SK-N-SH (cell line): ENCODE measurements around the gene RARA. TPM values are rescaled to one million over a fixed set of nuclear protein-coding genes. Genes with fewer than 3 reads are reported as not detected.

Experiments used
- CTCF ChIA-PET: fragments of 300-600, 350-600 bp; formaldehyde crosslinking; extraction: SDS; loops from one replicate; lab custom pipeline; 2021; lab: Yijun Ruan, JAX
- POLR2A ChIA-PET: fragments of 350-600 bp; sonication (Branson Sonifier 250); formaldehyde crosslinking; extraction: SDS; loops from one replicate; lab custom pipeline; 2020; ENCODE audit warnings: antibody characterized with exemption, inconsistent platforms; lab: Yijun Ruan, JAX
- DNase-seq: peaks from one replicate; pipeline ENCODE4 v3.0.0; 2012
- H2AFZ ChIP-seq: fragments of 200-600 bp; sonication (generic); 2 replicates; pipeline ENCODE4 v1.8.1; 2016; ENCODE audit warnings: antibody characterized with exemption, mild to moderate bottlenecking, low read depth
- H3F3A ChIP-seq: fragments of 200-600 bp; sonication (generic); replicated peaks from 2 replicates; pipeline ENCODE3; 2016; ENCODE audit warnings: antibody characterized with exemption, mild to moderate bottlenecking; ENCODE audit not compliant: insufficient read depth
- H3K27ac ChIP-seq, 2 experiments: fragments of 200-500 bp in 1 of 2; fragments of 200-600 bp in 1 of 2; sonication (Bioruptor generic) in 1 of 2; sonication (generic), shearing (Covaris generic) in 1 of 2; 2 replicates each; pipeline versions ENCODE4 v1.5.1 to v1.6.1; 2014 to 2016; ENCODE audit warnings: low read depth in 2 of 2, inconsistent platforms in 1 of 2, low read length in 1 of 2, mild to moderate bottlenecking in 1 of 2, mixed read lengths in 1 of 2
- H3K27me3 ChIP-seq: fragments of 200-600 bp; sonication (generic), shearing (Covaris generic); 2 replicates; pipeline ENCODE4 v1.6.1; 2016; ENCODE audit warnings: mixed run types; ENCODE audit not compliant: insufficient read depth
- H3K36me3 ChIP-seq, 2 experiments: fragments of 200-500 bp in 1 of 2; fragments of 200-600 bp in 1 of 2; sonication (Bioruptor generic) in 1 of 2; sonication (generic) in 1 of 2; replicated peaks in 1 of 2; 2 replicates each; pipeline versions ENCODE3 to v1.5.1; 2014 to 2016; ENCODE audit warnings: low read length in 1 of 2, mild to moderate bottlenecking in 1 of 2; ENCODE audit not compliant: insufficient read depth in 2 of 2, control insufficient read depth in 1 of 2
- H3K4me1 ChIP-seq, 2 experiments: fragments of 200-500 bp in 1 of 2; fragments of 200-600 bp in 1 of 2; sonication (Bioruptor generic) in 1 of 2; sonication (generic), shearing (Covaris generic) in 1 of 2; 2 replicates each; pipeline versions ENCODE4 v1.5.1 to v1.6.1; 2014 to 2016; ENCODE audit warnings: low read depth in 1 of 2, low read length in 1 of 2, mixed run types in 1 of 2; ENCODE audit not compliant: insufficient read depth in 2 of 2, control insufficient read depth in 1 of 2
- H3K4me2 ChIP-seq: fragments of 200-600 bp; sonication (generic), shearing (Covaris generic); 2 replicates; pipeline ENCODE4 v1.6.1; 2017; ENCODE audit warnings: mixed run types
- H3K4me3 ChIP-seq, 2 experiments: fragments of 200-500 bp in 1 of 2; fragments of 200-600 bp in 1 of 2; sonication (Bioruptor generic) in 1 of 2; sonication (generic), shearing (Covaris generic) in 1 of 2; 2 replicates each; pipeline versions ENCODE4 v1.5.1 to v1.8.1; 2014 to 2016; ENCODE audit warnings: low read depth in 2 of 2, inconsistent platforms in 1 of 2, low read length in 1 of 2, mild to moderate bottlenecking in 1 of 2, mixed read lengths in 1 of 2, moderate library complexity in 1 of 2
- H3K79me2 ChIP-seq: fragments of 200-600 bp; sonication (generic); 2 replicates; pipeline ENCODE4 v1.8.1; 2017; ENCODE audit warnings: mild to moderate bottlenecking; ENCODE audit not compliant: insufficient read depth
- H3K9ac ChIP-seq: fragments of 200-600 bp; sonication (generic); 2 replicates; pipeline ENCODE4 v1.6.1; 2017; ENCODE audit warnings: mixed run types
- H3K9me2 ChIP-seq: fragments of 200-600 bp; sonication (generic); 2 replicates; pipeline ENCODE4 v1.6.1; 2017; ENCODE audit warnings: mixed run types
- H3K9me3 ChIP-seq: fragments of 200-600 bp; sonication (generic); 2 replicates; pipeline ENCODE4 v1.6.1; 2017; ENCODE audit warnings: mixed run types, mild to moderate bottlenecking, moderate library complexity
- H4K20me1 ChIP-seq: fragments of 200-600 bp; sonication (generic); 2 replicates; pipeline ENCODE4 v1.6.1; 2017; ENCODE audit warnings: mild to moderate bottlenecking, mixed run types; ENCODE audit not compliant: insufficient read depth
- CHD2 ChIP-seq: fragments of 150-350 bp; IDR thresholded peaks from 2 replicates; pipeline ENCODE4 v1.6.1; 2018; ENCODE audit warnings: low read length; ENCODE audit not compliant: partially characterized antibody
- EZH2phosphoT487 ChIP-seq: fragments of 200-600 bp; sonication (generic); IDR thresholded peaks from 2 replicates; pipeline ENCODE4 v1.6.1; 2017; ENCODE audit warnings: low read depth, mixed run types, mild to moderate bottlenecking, antibody characterized with exemption, moderate library complexity, borderline replicate concordance
- FOXM1 ChIP-seq: IDR thresholded peaks from 2 replicates; pipeline ENCODE4 v1.4.0; 2012; ENCODE audit warnings: low read depth, mild to moderate bottlenecking
- JUND ChIP-seq: IDR thresholded peaks from 2 replicates; pipeline ENCODE4 v1.4.0; 2012
- MEF2A ChIP-seq: IDR thresholded peaks from 2 replicates; pipeline ENCODE4 v1.4.0; 2012; ENCODE audit warnings: low read depth, borderline replicate concordance
- NFIC ChIP-seq: IDR thresholded peaks from 2 replicates; pipeline ENCODE4 v1.4.0; 2012; ENCODE audit warnings: borderline replicate concordance
- NRF1 ChIP-seq: IDR thresholded peaks from 2 replicates; pipeline ENCODE4 v1.6.1; 2012; ENCODE audit warnings: low read depth, mild to moderate bottlenecking, low read length
- RFX5 ChIP-seq: IDR thresholded peaks from 2 replicates; pipeline ENCODE4 v1.6.1; 2012; ENCODE audit warnings: mild to moderate bottlenecking, improper control_type of control experiment, low read length
- RXRA ChIP-seq: IDR thresholded peaks from 2 replicates; pipeline ENCODE4 v1.4.0; 2012; ENCODE audit warnings: low read depth, mild to moderate bottlenecking, borderline replicate concordance
- SIN3A ChIP-seq: IDR thresholded peaks from 2 replicates; pipeline ENCODE4 v1.6.1; 2012; ENCODE audit warnings: low read depth, mild to moderate bottlenecking, low read length, moderate library complexity, borderline replicate concordance
- SMC3 ChIP-seq: IDR thresholded peaks from 2 replicates; pipeline ENCODE4 v1.6.1; 2012; ENCODE audit warnings: low read depth, low read length, improper control_type of control experiment
- TEAD4 ChIP-seq: IDR thresholded peaks from 2 replicates; pipeline ENCODE4 v1.4.0; 2012; ENCODE audit warnings: mild to moderate bottlenecking, borderline replicate concordance; ENCODE audit not compliant: insufficient read depth
- YY1 ChIP-seq: IDR thresholded peaks from 2 replicates; pipeline ENCODE4 v1.4.0; 2012; ENCODE audit warnings: low read depth, mild to moderate bottlenecking
- WGBS: methylation state at CpG from one replicate; pipeline ENCODE4 v1.1.6; 2017; ENCODE audit warnings: low lambda C conversion rate; 5-methylcytosine and 5-hydroxymethylcytosine counted together
- polyA plus RNA-seq, 3 experiments: library from polyadenylated mRNA; depleted of rRNA; stranded (reverse); fragments of >200 nt; gene quantifications; 2 replicates each; pipeline ENCODE4 v1.2.3, GENCODE V29; 2012
- TF ChIP-seq, protein P1 (sequence below): fragments of 150-350 bp; IDR thresholded peaks from 2 replicates; pipeline ENCODE4 v1.6.1; 2017; ENCODE audit warnings: antibody characterized with exemption, low read length, low read depth, borderline replicate concordance
- TF ChIP-seq, protein P2 (sequence below): fragments of 150-350 bp; IDR thresholded peaks from 2 replicates; pipeline ENCODE4 v1.6.1; 2016; ENCODE audit warnings: mild to moderate bottlenecking, low read depth, low read length

RARA gene
- polyA plus RNA-seq, 1 of the 3 experiments (the other 2 are of a cell fraction) = 13.3 TPM

DNA sequence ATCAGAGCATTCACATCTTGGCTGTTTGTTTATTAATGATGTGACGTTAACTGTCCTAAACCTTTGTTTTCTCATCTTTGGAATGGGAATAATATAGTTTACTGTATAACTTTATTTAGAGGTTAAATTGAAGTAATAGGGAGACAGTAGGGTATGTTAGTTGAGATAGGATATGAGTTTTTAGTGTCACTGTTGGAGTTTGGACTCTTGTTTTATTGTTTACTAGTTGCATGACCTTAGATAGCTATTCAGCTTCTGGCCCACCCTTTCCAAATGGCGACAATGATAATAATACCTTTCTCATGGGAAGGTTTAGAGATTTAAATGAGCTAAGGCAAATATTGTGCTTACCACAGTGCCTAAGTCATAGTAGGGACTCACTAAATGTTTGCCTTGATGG is 49.5 kb upstream of the RARA start:
- Histone ChIP-seq H3K27me3 (no peaks in the 10 kb centered on the region), H3K9me2 (no peaks in the 10 kb centered on the region), H4K20me1 (0 out of 2 replicates have a peak, but pooled peaks cover 4% of the 10 kb centered on the region), H2AFZ (no peak overlapping the region), H3K4me3 (no peak overlapping the region), H3K9ac (no peak overlapping the region), H3K4me1 (no peaks in the 10 kb centered on the region), H3K4me2 (no peak overlapping the region), H3F3A (peaks cover 4% of the 10 kb centered on the region), H3K36me3 (peaks cover 13 to 40% of the 10 kb centered on the region in 2 experiments), H3K79me2 (peaks cover 53% of the 10 kb centered on the region), H3K27ac (no peak overlapping the region), H3K9me3 (no peaks in the 10 kb centered on the region)
- no peak for TF ChIP-seq NFIC
- TF ChIP-seq JUND = no peak
- TF ChIP-seq NRF1 = no peak
- no peak for TF ChIP-seq RFX5
- POLR2A ChIA-PET = interaction anchor here (1.4 kb wide), 1 partner anchor 41 kb away, joined by 3 read pairs; the partner anchor contains the start of gene WIPF2
- WGBS = 93% methylated on average over 2 of the region's 2 CpGs
- DNase-seq = no peak
- CTCF ChIA-PET = interaction anchor here (0.9 to 1.5 kb wide), 2 partner anchors 11 to 68 kb away, joined by 3 read pairs; no protein-coding TSS in a partner anchor

DNA sequence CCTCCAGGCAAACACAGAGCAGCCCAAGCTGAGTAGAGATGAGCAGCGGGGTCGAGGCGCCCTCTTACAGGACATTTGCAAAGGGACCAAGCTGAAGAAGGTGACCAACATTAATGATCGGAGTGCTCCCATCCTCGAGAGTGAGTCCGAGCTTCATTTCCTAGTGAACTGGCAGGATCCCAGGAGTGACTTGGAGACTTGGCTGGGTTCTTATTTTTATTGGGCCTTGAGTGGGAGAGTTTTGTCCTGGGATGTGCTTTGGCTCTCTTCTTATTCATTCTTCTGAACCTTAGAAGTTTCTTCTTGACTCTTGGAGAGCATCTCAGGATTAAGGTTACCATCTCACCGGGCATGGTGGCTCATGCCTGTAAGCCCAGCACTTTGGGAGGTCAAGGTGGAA is 48.5 kb upstream of the RARA start:
- Histone ChIP-seq H3F3A (peaks cover 4% of the 10 kb centered on the region), H3K4me3 (no peak overlapping the region), H2AFZ (no peak overlapping the region), H3K4me1 (no peaks in the 10 kb centered on the region), H4K20me1 (0 out of 2 replicates have a peak, but pooled peaks cover 4% of the 10 kb centered on the region), H3K9me3 (no peaks in the 10 kb centered on the region), H3K9me2 (no peaks in the 10 kb centered on the region), H3K79me2 (peaks cover 43% of the 10 kb centered on the region), H3K4me2 (no peak overlapping the region), H3K9ac (no peak overlapping the region), H3K27me3 (no peaks in the 10 kb centered on the region), H3K27ac (no peak overlapping the region), H3K36me3 (peaks cover 22 to 49% of the 10 kb centered on the region in 2 experiments)
- CTCF ChIA-PET = interaction anchor here (1.1 to 1.5 kb wide), 3 partner anchors 10 to 19 kb away, joined by 3 read pairs; no protein-coding TSS in a partner anchor
- POLR2A ChIA-PET = no interaction called here
- DNase-seq = no peak
- TF ChIP-seq RXRA (no peak), EZH2phosphoT487 (no peak), NRF1 (no peak), TEAD4 (no peak), SMC3 (no peak), MEF2A (no peak), YY1 (no peak), FOXM1 (no peak), SIN3A (no peak), CHD2 (no peak)
- TF ChIP-seq, protein P1, sequence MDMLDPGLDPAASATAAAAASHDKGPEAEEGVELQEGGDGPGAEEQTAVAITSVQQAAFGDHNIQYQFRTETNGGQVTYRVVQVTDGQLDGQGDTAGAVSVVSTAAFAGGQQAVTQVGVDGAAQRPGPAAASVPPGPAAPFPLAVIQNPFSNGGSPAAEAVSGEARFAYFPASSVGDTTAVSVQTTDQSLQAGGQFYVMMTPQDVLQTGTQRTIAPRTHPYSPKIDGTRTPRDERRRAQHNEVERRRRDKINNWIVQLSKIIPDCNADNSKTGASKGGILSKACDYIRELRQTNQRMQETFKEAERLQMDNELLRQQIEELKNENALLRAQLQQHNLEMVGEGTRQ = no peak
- TF ChIP-seq, protein P2, sequence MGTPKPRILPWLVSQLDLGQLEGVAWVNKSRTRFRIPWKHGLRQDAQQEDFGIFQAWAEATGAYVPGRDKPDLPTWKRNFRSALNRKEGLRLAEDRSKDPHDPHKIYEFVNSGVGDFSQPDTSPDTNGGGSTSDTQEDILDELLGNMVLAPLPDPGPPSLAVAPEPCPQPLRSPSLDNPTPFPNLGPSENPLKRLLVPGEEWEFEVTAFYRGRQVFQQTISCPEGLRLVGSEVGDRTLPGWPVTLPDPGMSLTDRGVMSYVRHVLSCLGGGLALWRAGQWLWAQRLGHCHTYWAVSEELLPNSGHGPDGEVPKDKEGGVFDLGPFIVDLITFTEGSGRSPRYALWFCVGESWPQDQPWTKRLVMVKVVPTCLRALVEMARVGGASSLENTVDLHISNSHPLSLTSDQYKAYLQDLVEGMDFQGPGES = no peak
- WGBS = 97% methylated on average over 7 of the region's 7 CpGs
